ENCODE data around the gene TBC1D1.

DNA sequence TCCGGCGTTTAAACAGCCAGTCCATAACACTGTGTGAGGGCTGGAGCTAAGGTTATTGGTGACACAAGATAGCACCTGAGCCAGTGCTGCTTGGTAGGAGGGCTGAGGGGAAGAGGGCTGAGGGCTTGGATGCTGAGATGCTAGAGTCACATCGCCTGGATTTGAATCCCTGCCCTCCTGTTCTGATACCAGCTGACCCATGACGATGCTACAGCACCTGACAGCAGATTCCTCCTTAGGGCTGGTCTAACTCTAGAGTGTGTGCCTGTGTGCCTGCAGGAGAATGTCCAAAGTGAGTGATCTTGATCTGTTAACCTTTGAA is 171.9 kb downstream of the TBC1D1 start:
- no peak for TF ChIP-seq EP300 (IDR thresholded peaks at IDR 0.05)
- TF ChIP-seq, protein P1, sequence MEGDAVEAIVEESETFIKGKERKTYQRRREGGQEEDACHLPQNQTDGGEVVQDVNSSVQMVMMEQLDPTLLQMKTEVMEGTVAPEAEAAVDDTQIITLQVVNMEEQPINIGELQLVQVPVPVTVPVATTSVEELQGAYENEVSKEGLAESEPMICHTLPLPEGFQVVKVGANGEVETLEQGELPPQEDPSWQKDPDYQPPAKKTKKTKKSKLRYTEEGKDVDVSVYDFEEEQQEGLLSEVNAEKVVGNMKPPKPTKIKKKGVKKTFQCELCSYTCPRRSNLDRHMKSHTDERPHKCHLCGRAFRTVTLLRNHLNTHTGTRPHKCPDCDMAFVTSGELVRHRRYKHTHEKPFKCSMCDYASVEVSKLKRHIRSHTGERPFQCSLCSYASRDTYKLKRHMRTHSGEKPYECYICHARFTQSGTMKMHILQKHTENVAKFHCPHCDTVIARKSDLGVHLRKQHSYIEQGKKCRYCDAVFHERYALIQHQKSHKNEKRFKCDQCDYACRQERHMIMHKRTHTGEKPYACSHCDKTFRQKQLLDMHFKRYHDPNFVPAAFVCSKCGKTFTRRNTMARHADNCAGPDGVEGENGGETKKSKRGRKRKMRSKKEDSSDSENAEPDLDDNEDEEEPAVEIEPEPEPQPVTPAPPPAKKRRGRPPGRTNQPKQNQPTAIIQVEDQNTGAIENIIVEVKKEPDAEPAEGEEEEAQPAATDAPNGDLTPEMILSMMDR (IDR thresholded peaks at IDR 0.05) = no peak
- TF ChIP-seq POLR2A (IDR thresholded peaks at IDR 0.05; ENCODE audit: low read depth) = no peak

Measured in esophagus muscularis mucosa (tissue), 4 donors.